Right lobe of liver (tissue), 6 donors: ENCODE results near the gene PRR15L. TPM values are rescaled to one million over a fixed set of nuclear protein-coding genes. Genes with fewer than 3 reads are reported as not detected.

Experiments used
- ATAC-seq, 4 donors: fragments of 200-7000 bp; cut with Tn5 transposase; one replicate each; pipeline ENCODE4 v1.9.1; 2020; ENCODE audit warnings: mild to moderate bottlenecking in 4 of 4, moderate library complexity in 4 of 4
- DNase-seq, 3 donors: peaks; one replicate each; pipeline ENCODE4 v3.0.0-alpha.2; 2020
- H3K27ac ChIP-seq, 3 donors: fragments of 200-600 bp; one replicate each; pipeline ENCODE4 v1.8.0; 2022
- H3K27me3 ChIP-seq, 2 donors: fragments of 200-600 bp; one replicate each; pipeline ENCODE4 v1.8.0; 2022
- H3K36me3 ChIP-seq, 4 donors: fragments of 200-600 bp; sonication (generic) in 1 of 4; one replicate each; pipeline versions ENCODE4 v1.5.1 to v1.8.0; 2017 to 2022; ENCODE audit warnings: control low read depth in 1 of 4
- H3K4me1 ChIP-seq, 4 donors: fragments of 200-600 bp; sonication (generic) in 1 of 4; one replicate each; pipeline versions ENCODE4 v1.5.1 to v1.8.0; 2017 to 2022; ENCODE audit warnings: control low read depth in 1 of 4
- H3K4me3 ChIP-seq, 3 donors: fragments of 200-600 bp; one replicate each; pipeline ENCODE4 v1.8.0; 2022
- H3K9me3 ChIP-seq, 4 donors: fragments of 200-600 bp; sonication (generic) in 1 of 4; one replicate each; pipeline versions ENCODE4 v1.5.1 to v1.8.0; 2017 to 2022; ENCODE audit warnings: control low read depth in 1 of 4
- POLR2A ChIP-seq: fragments of 450-650 bp; IDR thresholded peaks from one replicate; pipeline ENCODE4 v1.6.1; 2017; ENCODE audit warnings: antibody characterized with exemption, mild to moderate bottlenecking
- WGBS: methylation state at CpG from one replicate; pipeline ENCODE4 v1.1.6; 2018; ENCODE audit warnings: low coverage, low lambda C conversion rate; ENCODE audit not compliant: insufficient coverage; ENCODE audit errors: missing lambda C conversion rate; 5-methylcytosine and 5-hydroxymethylcytosine counted together
- intact Hi-C, 2 donors: fragments of 100-400 bp; cut with DNase I; formaldehyde crosslinking; loops; one replicate each; pipeline versions ENCODE4 v1.11.2 to v1.14.1; 2022
- total RNA-seq, 6 experiments: library from RNA; depleted of rRNA in 2 of 6; stranded (reverse); fragments of >200 nt in 2 of 6; fragmentation: NEBNext Ultra II Directional in 3 of 6; extraction: Animal tissue kit (Norgen Biotek cat#: 25700) in 3 of 6; gene quantifications; one replicate each; pipeline versions ENCODE4 v1.1.0 to v1.2.4, GENCODE V29; 2016 to 2023
- TF ChIP-seq, protein P1 (sequence below), 4 donors: fragments of 200-600 bp in 3 of 4; fragments of 450-650 bp in 1 of 4; IDR thresholded peaks; one replicate each; pipeline versions ENCODE4 v1.5.1 to v1.8.0; 2016 to 2022; ENCODE audit warnings: antibody characterized with exemption in 4 of 4, mild to moderate bottlenecking in 2 of 4
- donor health status: DM: no; HTN: yes; CAD: no.
- donor health status: DM: no; HTN: no; CAD: no.
- donor health status: DM: no; HTN: no; CAD: no.
- donor health status: DM: no; HTN: yes; CAD: no.
- donor health status: DM: no; HTN: yes; CAD: no.

Gene PRR15L
- total RNA-seq, 6 experiments from 2014 or later: 0.19 to 1.1 (median 0.47) TPM

DNA sequence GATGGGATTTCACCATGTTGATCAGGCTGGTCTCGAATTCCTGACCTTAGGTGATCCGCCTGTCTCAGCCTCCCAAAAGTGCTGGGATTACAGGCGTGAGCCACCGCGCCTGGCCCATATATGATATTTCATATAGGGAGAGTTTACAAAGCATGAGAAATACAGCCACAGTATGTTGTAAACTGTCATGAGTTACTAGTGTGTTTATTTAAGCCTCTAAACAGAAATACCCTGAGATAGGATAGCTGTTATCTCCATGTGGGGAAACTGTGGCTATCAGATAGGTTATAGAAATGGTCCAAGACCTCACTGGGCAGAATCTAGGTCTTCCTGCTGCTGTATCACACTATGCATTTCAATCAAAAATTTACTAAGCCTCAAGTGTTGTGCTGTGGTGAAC lies 11.2 kb upstream of the PRR15L start:
- H3K27me3 ChIP-seq: no peaks in the 10 kb centered on the region
- no peak overlapping the region for H3K4me3 ChIP-seq
- WGBS: 90% methylated on average over 5 of the region's 5 CpGs
- peaks cover 0 to 5% (median 0%) of the 10 kb centered on the region in 4 donors for H3K36me3 ChIP-seq
- no peaks in the 10 kb centered on the region for H3K9me3 ChIP-seq
- no peak for DNase-seq
- H3K4me1 ChIP-seq: peaks cover 0 to 23% (median 5%) of the 10 kb centered on the region in 4 donors
- H3K27ac ChIP-seq: no peak overlapping the region
- intact Hi-C loops: no loop called here
- TF ChIP-seq, protein P1, sequence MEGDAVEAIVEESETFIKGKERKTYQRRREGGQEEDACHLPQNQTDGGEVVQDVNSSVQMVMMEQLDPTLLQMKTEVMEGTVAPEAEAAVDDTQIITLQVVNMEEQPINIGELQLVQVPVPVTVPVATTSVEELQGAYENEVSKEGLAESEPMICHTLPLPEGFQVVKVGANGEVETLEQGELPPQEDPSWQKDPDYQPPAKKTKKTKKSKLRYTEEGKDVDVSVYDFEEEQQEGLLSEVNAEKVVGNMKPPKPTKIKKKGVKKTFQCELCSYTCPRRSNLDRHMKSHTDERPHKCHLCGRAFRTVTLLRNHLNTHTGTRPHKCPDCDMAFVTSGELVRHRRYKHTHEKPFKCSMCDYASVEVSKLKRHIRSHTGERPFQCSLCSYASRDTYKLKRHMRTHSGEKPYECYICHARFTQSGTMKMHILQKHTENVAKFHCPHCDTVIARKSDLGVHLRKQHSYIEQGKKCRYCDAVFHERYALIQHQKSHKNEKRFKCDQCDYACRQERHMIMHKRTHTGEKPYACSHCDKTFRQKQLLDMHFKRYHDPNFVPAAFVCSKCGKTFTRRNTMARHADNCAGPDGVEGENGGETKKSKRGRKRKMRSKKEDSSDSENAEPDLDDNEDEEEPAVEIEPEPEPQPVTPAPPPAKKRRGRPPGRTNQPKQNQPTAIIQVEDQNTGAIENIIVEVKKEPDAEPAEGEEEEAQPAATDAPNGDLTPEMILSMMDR (IDR thresholded peaks at IDR 0.05): no peak
- TF ChIP-seq POLR2A: no peak
- ATAC-seq: no peak

DNA sequence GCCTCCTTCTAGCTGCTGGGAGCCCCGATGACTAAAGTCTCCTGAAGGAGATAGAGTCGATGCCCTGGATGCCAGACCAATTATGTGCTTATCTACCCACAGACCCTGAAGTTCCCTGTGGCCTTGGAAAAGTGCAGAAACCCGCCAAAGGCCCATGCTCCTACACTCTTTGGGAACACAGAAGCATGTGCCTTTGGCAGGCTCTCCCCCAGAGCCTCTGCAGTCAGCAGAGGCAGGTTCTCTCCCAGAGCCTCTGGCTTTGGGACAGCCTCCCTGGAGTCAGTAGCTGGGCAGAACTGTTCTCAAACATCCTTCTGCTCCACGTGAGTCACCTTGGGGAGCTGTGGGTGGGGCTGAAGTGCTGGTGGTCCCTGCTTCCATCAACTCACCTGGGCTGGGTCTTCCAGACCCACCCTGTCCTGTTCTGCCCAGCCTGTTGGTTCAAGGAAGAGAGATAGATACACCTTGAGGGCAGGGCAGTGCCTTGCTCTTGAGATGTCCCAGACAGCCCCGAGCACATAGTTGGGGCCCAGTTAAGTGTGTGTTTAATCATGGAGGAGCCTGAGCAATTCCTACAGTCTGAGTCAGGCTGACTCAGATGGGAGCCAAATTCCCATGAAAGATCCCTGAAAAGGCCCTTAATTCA lies 10.0 kb upstream of the PRR15L start:
- intact Hi-C loops: no loop called here
- Histone ChIP-seq H3K27me3 (no peaks in the 10 kb centered on the region), H3K27ac (no peak overlapping the region), H3K9me3 (no peaks in the 10 kb centered on the region), H3K4me1 (peaks cover 0 to 23% (median 5%) of the 10 kb centered on the region in 4 donors), H3K36me3 (no peaks in the 10 kb centered on the region), H3K4me3 (no peak overlapping the region)
- ATAC-seq (no peak), DNase-seq (no peak)
- TF ChIP-seq POLR2A: no peak
- TF ChIP-seq, protein P1 (IDR thresholded peaks at IDR 0.05): no peak
- no CpG with 5 or more reads among the region's 5 CpGs for WGBS

DNA sequence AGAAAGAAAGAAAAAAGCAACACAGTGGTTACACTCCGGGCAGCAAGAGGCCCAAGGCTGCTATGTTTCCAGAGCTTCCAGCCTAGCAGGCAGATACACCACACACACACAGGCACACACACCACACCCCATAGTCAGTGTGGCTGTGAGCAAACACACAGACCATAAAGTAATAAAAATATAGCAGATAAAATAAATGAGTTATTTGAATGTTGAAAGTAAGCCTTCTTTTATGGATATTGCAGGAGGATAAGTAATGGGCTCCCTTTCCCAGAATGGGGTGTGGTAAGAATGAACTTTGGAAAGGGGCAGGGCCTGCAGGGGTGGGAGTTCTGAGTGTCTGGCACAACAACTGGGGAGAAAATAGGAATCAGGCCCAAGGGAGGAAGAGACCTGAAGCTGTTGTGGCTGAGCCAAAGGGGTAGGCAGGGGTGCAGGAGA lies 8.4 kb upstream of the PRR15L start:
- DNase-seq (peak in 1 of 3 donors; percentile 79), ATAC-seq (peak; percentile 37 to 60 (median 50))
- H3K27me3 ChIP-seq: no peaks in the 10 kb centered on the region
- intact Hi-C loops: no loop called here
- H3K4me1 ChIP-seq: peaks cover 0 to 17% (median 2%) of the 10 kb centered on the region in 4 donors
- H3K4me3 ChIP-seq: no peak overlapping the region
- H3K36me3 ChIP-seq: no peaks in the 10 kb centered on the region
- TF ChIP-seq, protein P1 (IDR thresholded peaks at IDR 0.05): no peak
- TF ChIP-seq POLR2A: no peak
- peak overlapping the region; percentile 28 to 83 (median 60) for H3K27ac ChIP-seq
- WGBS: 25% methylated on average over 1 of the region's 1 CpG
- no peaks in the 10 kb centered on the region for H3K9me3 ChIP-seq

DNA sequence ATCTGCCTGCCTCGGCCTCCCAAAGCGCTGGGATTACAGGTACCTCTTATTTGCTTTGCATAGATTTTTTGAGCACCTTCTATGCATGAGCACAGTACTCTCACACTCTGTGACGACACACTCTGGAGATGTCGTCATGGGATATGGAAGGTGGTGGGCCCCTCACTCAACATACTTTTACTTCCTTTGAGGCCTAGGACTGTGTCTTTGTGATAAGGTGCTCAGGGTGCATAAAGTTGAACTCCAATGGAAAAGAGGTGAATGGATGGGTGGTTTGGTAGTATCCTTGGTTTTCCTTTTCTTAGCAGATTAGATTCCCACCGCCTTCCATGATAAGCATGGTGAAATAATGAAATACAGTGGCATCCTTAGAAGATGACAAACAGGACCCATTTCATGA lies 7.2 kb upstream of the PRR15L start:
- no peak overlapping the region for H3K27ac ChIP-seq
- intact Hi-C loops: no loop called here
- no peak for DNase-seq
- H3K4me3 ChIP-seq: no peak overlapping the region
- 97% methylated on average over 4 of the region's 5 CpGs for WGBS
- no peak for ATAC-seq
- no peak for TF ChIP-seq POLR2A
- TF ChIP-seq, protein P1 (IDR thresholded peaks at IDR 0.05): no peak
- H3K4me1 ChIP-seq: peaks cover 0 to 17% (median 0%) of the 10 kb centered on the region in 4 donors
- H3K27me3 ChIP-seq: no peaks in the 10 kb centered on the region
- no peaks in the 10 kb centered on the region for H3K36me3 ChIP-seq
- no peaks in the 10 kb centered on the region for H3K9me3 ChIP-seq
